ENCODE data around the gene CLEC16A.

Gene CLEC16A

GRCh38 chr16:11015607-11016006, 71.2 kb downstream of the CLEC16A start:
- Mint-ChIP-seq H3K4me1 (ENCODE audit: low read depth in 2 of 2) (no peaks in the 10 kb centered on the region), H3K27me3 (no peaks in the 10 kb centered on the region), H3K4me3 (no peak overlapping the region), H3K27ac (no peak overlapping the region), H3K9me3 (no peaks in the 10 kb centered on the region), H3K36me3 (ENCODE audit: insufficient read depth) (peaks cover 20% of the 10 kb centered on the region)
- ATAC-seq (replicated peaks), result no peak
- no peak for DNase-seq

GRCh38 chr16:11016524-11016988, 72.2 kb downstream of the CLEC16A start:
- H3K36me3 Mint-ChIP-seq (ENCODE audit: insufficient read depth), result peaks cover 20% of the 10 kb centered on the region
- no peaks in the 10 kb centered on the region for H3K4me1 Mint-ChIP-seq (ENCODE audit: low read depth in 2 of 2)
- DNase-seq (no peak), ATAC-seq (replicated peaks) (no peak)
- peak overlapping the region in 1 of 2 donors; percentile 46 for H3K27ac Mint-ChIP-seq
- no peak overlapping the region for H3K4me3 Mint-ChIP-seq
- H3K27me3 Mint-ChIP-seq, result no peaks in the 10 kb centered on the region
- no peaks in the 10 kb centered on the region for H3K9me3 Mint-ChIP-seq

- Mint-ChIP-seq H3K27me3 (no peaks in the 10 kb centered on the region), H3K4me3 (no peak overlapping the region), H3K4me1 (ENCODE audit: low read depth in 2 of 2) (no peaks in the 10 kb centered on the region), H3K9me3 (no peaks in the 10 kb centered on the region), H3K36me3 (ENCODE audit: insufficient read depth) (peaks cover 20% of the 10 kb centered on the region), H3K27ac (peak overlapping the region in 1 of 2 donors; percentile 46)
- no peak for DNase-seq
- ATAC-seq (replicated peaks), result no peak
These were observed 72.6 kb downstream of the CLEC16A start for GRCh38 chr16:11016993-11017392.

GRCh38 chr16:11017499-11017898, 73.1 kb downstream of the CLEC16A start:
- H3K27ac Mint-ChIP-seq, result peak overlapping the region in 1 of 2 donors; percentile 46
- no peaks in the 10 kb centered on the region for H3K4me1 Mint-ChIP-seq (ENCODE audit: low read depth in 2 of 2)
- no peak for ATAC-seq (replicated peaks)
- no peaks in the 10 kb centered on the region for H3K27me3 Mint-ChIP-seq
- no peaks in the 10 kb centered on the region for H3K9me3 Mint-ChIP-seq
- H3K4me3 Mint-ChIP-seq, result no peak overlapping the region
- no peak for DNase-seq
- peaks cover 22% of the 10 kb centered on the region for H3K36me3 Mint-ChIP-seq (ENCODE audit: insufficient read depth)

GRCh38 chr16:11020388-11020787, 76.0 kb downstream of the CLEC16A start:
- ATAC-seq (replicated peaks) (no peak), DNase-seq (no peak)
- Mint-ChIP-seq H3K27ac (no peak overlapping the region), H3K36me3 (ENCODE audit: insufficient read depth) (peaks cover 16% of the 10 kb centered on the region), H3K4me1 (ENCODE audit: low read depth in 2 of 2) (no peaks in the 10 kb centered on the region), H3K9me3 (peaks cover 0 to 6% of the 10 kb centered on the region in 2 donors), H3K4me3 (no peak overlapping the region), H3K27me3 (no peaks in the 10 kb centered on the region)

GRCh38 chr16:11020792-11021551, 76.6 kb downstream of the CLEC16A start:
- Mint-ChIP-seq H3K27me3 (no peaks in the 10 kb centered on the region), H3K27ac (no peak overlapping the region), H3K9me3 (peaks cover 1 to 6% of the 10 kb centered on the region in 2 donors), H3K4me3 (no peak overlapping the region), H3K4me1 (ENCODE audit: low read depth in 2 of 2) (no peaks in the 10 kb centered on the region), H3K36me3 (ENCODE audit: insufficient read depth) (peaks cover 18% of the 10 kb centered on the region)
- no peak for ATAC-seq (replicated peaks)
- no peak for DNase-seq

- no peak for ATAC-seq (replicated peaks)
- no peaks in the 10 kb centered on the region for H3K4me1 Mint-ChIP-seq (ENCODE audit: low read depth in 2 of 2)
- H3K9me3 Mint-ChIP-seq, result peaks cover 4 to 11% of the 10 kb centered on the region in 2 donors
These were observed 77.6 kb downstream of the CLEC16A start for GRCh38 chr16:11022002-11022401.

GRCh38 chr16:11023262-11024039, 79.1 kb downstream of the CLEC16A start:
- peaks cover 4 to 11% of the 10 kb centered on the region in 2 donors for H3K9me3 Mint-ChIP-seq
- H3K27me3 Mint-ChIP-seq, result no peaks in the 10 kb centered on the region
- H3K4me3 Mint-ChIP-seq, result no peak overlapping the region
- no peaks in the 10 kb centered on the region for H3K4me1 Mint-ChIP-seq (ENCODE audit: low read depth in 2 of 2)
- DNase-seq, result no peak
- H3K27ac Mint-ChIP-seq, result no peak overlapping the region
- H3K36me3 Mint-ChIP-seq (ENCODE audit: insufficient read depth), result peaks cover 26% of the 10 kb centered on the region
- ATAC-seq (replicated peaks), result no peak

More at GRCh38 chr16:11022002-11022401, 77.6 kb downstream of the CLEC16A start:
- DNase-seq, result no peak
- Mint-ChIP-seq H3K27me3 (no peaks in the 10 kb centered on the region), H3K36me3 (ENCODE audit: insufficient read depth) (peaks cover 25% of the 10 kb centered on the region), H3K4me3 (no peak overlapping the region), H3K27ac (no peak overlapping the region)

- Mint-ChIP-seq H3K4me1 (ENCODE audit: low read depth in 2 of 2) (no peaks in the 10 kb centered on the region), H3K27ac (no peak overlapping the region), H3K27me3 (no peaks in the 10 kb centered on the region), H3K9me3 (peaks cover 6 to 11% of the 10 kb centered on the region in 2 donors), H3K36me3 (ENCODE audit: insufficient read depth) (peaks cover 21% of the 10 kb centered on the region), H3K4me3 (no peak overlapping the region)
- DNase-seq (no peak), ATAC-seq (replicated peaks) (no peak)
These were observed 80.1 kb downstream of the CLEC16A start for GRCh38 chr16:11024333-11025053.

- Mint-ChIP-seq H3K9me3 (peaks cover 6 to 11% of the 10 kb centered on the region in 2 donors), H3K36me3 (ENCODE audit: insufficient read depth) (peaks cover 19% of the 10 kb centered on the region), H3K27me3 (no peaks in the 10 kb centered on the region), H3K4me3 (no peak overlapping the region), H3K4me1 (ENCODE audit: low read depth in 2 of 2) (no peaks in the 10 kb centered on the region), H3K27ac (no peak overlapping the region)
- ATAC-seq (replicated peaks) (no peak), DNase-seq (no peak)
These were observed 80.8 kb downstream of the CLEC16A start for GRCh38 chr16:11025120-11025531.

GRCh38 chr16:11029948-11030347, 85.6 kb downstream of the CLEC16A start:
- no peak for DNase-seq
- H3K9me3 Mint-ChIP-seq, result peaks cover 5 to 6% of the 10 kb centered on the region in 2 donors
- peaks cover 0 to 9% of the 10 kb centered on the region in 2 donors for H3K4me1 Mint-ChIP-seq (ENCODE audit: low read depth in 2 of 2)
- no peaks in the 10 kb centered on the region for H3K27me3 Mint-ChIP-seq
- H3K36me3 Mint-ChIP-seq (ENCODE audit: insufficient read depth), result peaks cover 19% of the 10 kb centered on the region
- no peak overlapping the region for H3K27ac Mint-ChIP-seq
- ATAC-seq (replicated peaks), result no peak
- no peak overlapping the region for H3K4me3 Mint-ChIP-seq

- Mint-ChIP-seq H3K4me1 (ENCODE audit: low read depth in 2 of 2) (peaks cover 0 to 9% of the 10 kb centered on the region in 2 donors), H3K27ac (no peak overlapping the region), H3K9me3 (peaks cover 5% of the 10 kb centered on the region in 2 donors), H3K27me3 (no peaks in the 10 kb centered on the region), H3K4me3 (no peak overlapping the region), H3K36me3 (ENCODE audit: insufficient read depth) (peaks cover 21% of the 10 kb centered on the region)
- no peak for DNase-seq
- no peak for ATAC-seq (replicated peaks)
These were observed 86.7 kb downstream of the CLEC16A start for GRCh38 chr16:11030990-11031510.

Measured in effector memory CD8-positive, alpha-beta T cell (primary cell).